G401 (cell line): ENCODE measurements around the gene PAK5. TPM values are rescaled to one million over a fixed set of nuclear protein-coding genes. Genes with fewer than 3 reads are reported as not detected.

ENCODE experiments used
- DNase-seq: peaks from one replicate; pipeline ENCODE4 v3.0.0-alpha.2; 2015; ENCODE audit warnings: low spot score
- in situ Hi-C: cut with HindIII; loops from 2 replicates; pipeline ENCODE4 v1.10.0; 2016; ENCODE audit warnings: low sequenced_read_pairs, mixed read lengths
- total RNA-seq: library from RNA; depleted of rRNA; stranded (reverse); fragments of >200 nt; shearing (Covaris generic); gene quantifications from 2 replicates; pipeline ENCODE4 v1.2.3, GENCODE V29; 2014

The PAK5 gene
- total RNA-seq, 1 experiment from 2014 or later = not detected

GRCh38 chr20:9597547-9597946, 241.3 kb downstream of the PAK5 start:
- in situ Hi-C loops = no loop called here

GRCh38 chr20:9595763-9596162, 243.1 kb downstream of the PAK5 start:
- DNase-seq = no peak
- in situ Hi-C loops = no loop called here

More at GRCh38 chr20:9597547-9597946, 241.3 kb downstream of the PAK5 start:
- DNase-seq = no peak

GRCh38 chr20:9594284-9594875, 244.5 kb downstream of the PAK5 start:
- DNase-seq = no peak
- in situ Hi-C loops = no loop called here

- in situ Hi-C loops = no loop called here
- DNase-seq = no peak
Observed at GRCh38 chr20:9592419-9592818, 246.5 kb downstream of the PAK5 start.

- no peak for DNase-seq
- in situ Hi-C loops = no loop called here
Observed at GRCh38 chr20:9591080-9591479, 247.8 kb downstream of the PAK5 start.

GRCh38 chr20:9590189-9590588, 248.7 kb downstream of the PAK5 start:
- in situ Hi-C loops = no loop called here
- DNase-seq = no peak

- DNase-seq = no peak
- in situ Hi-C loops = no loop called here
Observed at GRCh38 chr20:9588706-9589105, 250.2 kb downstream of the PAK5 start.

GRCh38 chr20:9583151-9583550, 255.7 kb downstream of the PAK5 start:
- in situ Hi-C loops = no loop called here
- no peak for DNase-seq

GRCh38 chr20:9582137-9582536, 256.7 kb downstream of the PAK5 start:
- DNase-seq = no peak
- in situ Hi-C loops = no loop called here

- in situ Hi-C loops = no loop called here
- DNase-seq = no peak
Observed at GRCh38 chr20:9581509-9581908, 257.4 kb downstream of the PAK5 start.

- in situ Hi-C loops = no loop called here
- no peak for DNase-seq
Observed at GRCh38 chr20:9578594-9578993, 260.3 kb downstream of the PAK5 start.

GRCh38 chr20:9577397-9577796, 261.5 kb downstream of the PAK5 start:
- in situ Hi-C loops = no loop called here
- DNase-seq = no peak

- no peak for DNase-seq
- in situ Hi-C loops = no loop called here
Observed at GRCh38 chr20:9576695-9577094, 262.2 kb downstream of the PAK5 start.

- in situ Hi-C loops = no loop called here
- no peak for DNase-seq
Observed at GRCh38 chr20:9575836-9576235, 263.0 kb downstream of the PAK5 start.

GRCh38 chr20:9574776-9575175, 264.1 kb downstream of the PAK5 start:
- in situ Hi-C loops = no loop called here
- no peak for DNase-seq

- peak; percentile 25 for DNase-seq
- in situ Hi-C loops = no loop called here
Observed at GRCh38 chr20:9574181-9574580, 264.7 kb downstream of the PAK5 start.

- in situ Hi-C loops = no loop called here
- DNase-seq = peak; percentile 73
Observed at GRCh38 chr20:9573335-9574151, 265.3 kb downstream of the PAK5 start.

- no peak for DNase-seq
Observed at GRCh38 chr20:9572670-9573069, 266.2 kb downstream of the PAK5 start.

GRCh38 chr20:9571783-9572182, 267.1 kb downstream of the PAK5 start:
- in situ Hi-C loops = no loop called here
- DNase-seq = no peak

More at GRCh38 chr20:9572670-9573069, 266.2 kb downstream of the PAK5 start:
- in situ Hi-C loops = no loop called here

- no peak for DNase-seq
- in situ Hi-C loops = no loop called here
Observed at GRCh38 chr20:9570612-9571011, 268.3 kb downstream of the PAK5 start.

- in situ Hi-C loops = no loop called here
- no peak for DNase-seq
Observed at GRCh38 chr20:9566977-9567376, 271.9 kb downstream of the PAK5 start.
